ENCODE measurements around the gene GARRE1. TPM values are rescaled to one million over a fixed set of nuclear protein-coding genes. Genes with fewer than 3 reads are reported as not detected.
A peak's percentile ranks its signal among the peaks of the same experiment; 100 is the strongest.

Gene GARRE1
- total and polyA plus RNA-seq, 8 donors = 7.4 to 18.3 (median 11.2) TPM

DNA sequence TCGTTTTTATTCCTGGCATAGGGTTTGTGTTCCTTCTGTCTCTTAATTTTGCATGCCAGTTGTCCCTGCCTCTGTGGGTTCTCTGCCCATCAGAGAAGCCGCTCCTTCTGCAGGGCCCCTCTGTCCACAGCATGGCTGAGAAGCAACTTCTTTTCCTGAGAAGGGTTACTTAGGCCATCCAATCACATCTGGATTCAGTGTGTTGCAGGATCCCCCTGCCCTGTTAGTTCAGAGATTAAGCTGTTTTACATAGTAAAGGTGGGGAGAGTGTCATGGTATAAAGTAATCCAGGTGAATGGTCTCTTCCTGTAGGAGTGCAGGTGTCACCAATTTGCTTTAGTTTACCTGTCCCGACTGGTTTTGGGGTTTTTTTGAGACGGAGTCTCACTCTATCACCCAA lies 22.9 kb upstream of the GARRE1 start:
- TF ChIP-seq CTCF (IDR thresholded peaks at IDR 0.05) = no peak
- no peak overlapping the region for H3K27ac ChIP-seq
- 85 to 93% methylated on average over 4 of the region's 4 CpGs for WGBS, 2 donors

DNA sequence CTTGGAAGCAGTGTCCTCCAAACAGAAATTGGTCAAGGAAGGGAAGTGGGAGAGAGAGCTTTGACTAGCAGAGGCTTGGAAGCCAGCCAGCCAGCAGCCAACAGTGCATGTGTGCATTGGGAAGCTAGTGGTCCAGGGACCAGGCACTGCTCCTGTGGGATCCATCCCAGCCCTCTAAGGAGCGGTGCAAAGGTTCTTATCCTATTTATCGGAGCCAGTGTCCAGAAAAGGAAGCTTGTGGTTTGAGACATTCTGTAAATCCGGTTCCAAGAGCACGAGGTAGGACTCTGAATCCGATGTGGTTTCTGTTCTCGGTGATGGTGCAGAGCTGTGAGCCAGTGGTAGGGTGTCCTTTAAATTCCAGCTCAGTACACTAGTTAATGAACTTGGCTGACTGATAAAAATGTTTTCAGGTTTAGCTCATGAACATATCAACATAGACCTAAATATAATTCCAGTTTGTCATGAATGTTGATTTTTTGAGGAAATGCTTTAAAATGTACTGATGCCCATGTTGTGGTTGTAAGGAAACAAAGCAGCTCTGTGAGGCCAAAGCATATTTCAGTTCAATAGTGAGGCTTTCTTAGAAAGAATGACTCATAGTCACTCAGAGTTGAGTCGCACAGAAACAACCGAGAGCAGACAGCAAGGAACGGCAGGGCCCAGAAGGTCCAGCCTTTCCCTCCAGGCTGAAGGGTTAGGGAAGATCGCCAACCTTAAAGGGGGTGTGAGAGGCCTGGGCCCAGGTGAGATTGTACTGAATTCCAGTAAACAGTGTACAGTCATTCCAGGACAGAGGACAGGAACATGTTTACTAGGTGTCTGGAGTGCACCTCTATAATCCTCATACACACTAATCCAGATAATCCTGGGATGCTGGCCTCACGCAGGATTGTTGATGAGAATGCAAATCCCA lies 21.5 kb upstream of the GARRE1 start:
- no peak for FAIRE-seq
- intact Hi-C loops (cut with DNase I) = loop anchor here in 2 of 3 donors (10.0 kb wide), 1 partner anchor 112 kb away; no protein-coding TSS in a partner anchor
- Histone ChIP-seq H3K4me1 (peaks cover 0 to 6% (median 0%) of the 10 kb centered on the region in 3 donors), H3K4me3 (no peak overlapping the region), H3K27me3 (no peaks in the 10 kb centered on the region), H3K36me3 (peaks cover 0 to 25% (median 3%) of the 10 kb centered on the region in 3 donors), H3K9me3 (no peaks in the 10 kb centered on the region), H3K27ac (peak overlapping the region in 2 of 4 donors; percentile 39 to 59)
- WGBS, 2 donors = 55 to 64% methylated on average over 11 of the region's 11 CpGs
- ATAC-seq = peak; percentile 61 to 84 (median 72)
- TF ChIP-seq CTCF (IDR thresholded peaks at IDR 0.05) = no peak
- DNase-seq = peak in 3 of 6 donors; percentile 40 to 65 (median 54)

More for the DNA sequence above, 22.9 kb upstream of the GARRE1 start:
- no peaks in the 10 kb centered on the region for H3K9me3 ChIP-seq
- H3K36me3 ChIP-seq = peaks cover 0 to 25% (median 3%) of the 10 kb centered on the region in 3 donors
- ATAC-seq = no peak
- intact Hi-C loops (cut with DNase I) = loop anchor here in 2 of 3 donors (10.0 kb wide), 1 partner anchor 113 kb away; no protein-coding TSS in a partner anchor
- peaks cover 0 to 6% (median 0%) of the 10 kb centered on the region in 3 donors for H3K4me1 ChIP-seq
- FAIRE-seq = no peak
- H3K27me3 ChIP-seq = no peaks in the 10 kb centered on the region
- H3K4me3 ChIP-seq = no peak overlapping the region
- no peak for DNase-seq

DNA sequence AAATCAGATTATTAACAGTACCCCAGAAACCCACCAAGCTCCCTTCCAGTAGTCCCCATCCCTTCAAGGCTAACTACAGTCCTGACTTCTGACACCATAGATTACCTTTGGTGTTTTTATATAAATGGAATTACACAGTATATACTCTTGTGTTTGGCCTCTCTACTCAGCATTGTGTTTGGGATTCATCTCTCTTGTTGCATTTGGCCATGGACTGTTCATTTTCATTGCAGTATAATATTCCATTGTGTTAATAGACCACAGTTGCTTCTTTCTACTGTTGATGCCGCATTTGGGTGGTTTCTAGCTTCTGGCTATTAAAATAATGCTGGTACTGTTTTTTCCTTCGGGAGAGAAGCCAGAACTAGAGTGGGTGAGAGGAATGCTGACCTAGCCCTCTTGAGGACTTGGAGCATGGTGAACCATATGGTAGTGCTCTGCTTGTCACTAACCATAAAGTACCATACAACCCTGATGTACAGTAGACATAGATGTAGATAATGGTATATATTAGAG lies 18.9 kb upstream of the GARRE1 start:
- Histone ChIP-seq H3K9me3 (no peaks in the 10 kb centered on the region), H3K4me1 (peaks cover 0 to 6% (median 0%) of the 10 kb centered on the region in 3 donors), H3K4me3 (no peak overlapping the region), H3K27ac (no peak overlapping the region), H3K27me3 (no peaks in the 10 kb centered on the region), H3K36me3 (no peaks in the 10 kb centered on the region)
- intact Hi-C loops (cut with DNase I) = loop anchor here in 2 of 3 donors (10.0 kb wide), 1 partner anchor 109 kb away; no protein-coding TSS in a partner anchor
- TF ChIP-seq CTCF (IDR thresholded peaks at IDR 0.05) = no peak
- ATAC-seq (no peak), DNase-seq (no peak), FAIRE-seq (no peak)
- WGBS, 2 donors = 95 to 97% methylated on average over 2 of the region's 2 CpGs

- Histone ChIP-seq H3K27me3 (no peaks in the 10 kb centered on the region), H3K36me3 (no peaks in the 10 kb centered on the region), H3K4me3 (no peak overlapping the region), H3K27ac (no peak overlapping the region), H3K9me3 (no peaks in the 10 kb centered on the region), H3K4me1 (peaks cover 0 to 6% (median 0%) of the 10 kb centered on the region in 3 donors)
- intact Hi-C loops (cut with DNase I) = loop anchor here in 2 of 3 donors (10.0 kb wide), 1 partner anchor 108 kb away; no protein-coding TSS in a partner anchor
- no peak for ATAC-seq
- no peak for TF ChIP-seq CTCF (IDR thresholded peaks at IDR 0.05)
- 87% methylated on average over 18 of the region's 18 CpGs for WGBS, 2 donors
- no peak for DNase-seq
- FAIRE-seq = no peak
Observed at GRCh38 chr19:34236035-34236987, 18.0 kb upstream of the GARRE1 start.

Measured in pancreas (tissue), 10 donors.